Activated T-helper 2 cell treated with anti-CD3 and anti-CD28 coated beads, Interferon-gamma antibody, Interleukin-2, Interleukin-4, amounts not matched to agents 10 μg/mL and 5 μg/mL and 100 μg/mL, durations not matched to agents 14 hours and 24 hours and 36 hours (primary cell): ENCODE data around the gene CCDC28A. TPM values are rescaled to one million over a fixed set of nuclear protein-coding genes. Genes with fewer than 3 reads are reported as not detected.

Source experiments
- DNase-seq: peaks from one replicate; pipeline ENCODE4 v3.0.0; 2021; ENCODE audit warnings: low spot score
- H3K27ac Mint-ChIP-seq: one replicate; pipeline ENCODE4 v1.8.0; 2021; ENCODE audit warnings: mixed read lengths
- H3K27me3 Mint-ChIP-seq: one replicate; pipeline ENCODE4 v1.8.0; 2021; ENCODE audit warnings: low read depth, mixed read lengths
- H3K36me3 Mint-ChIP-seq: one replicate; pipeline ENCODE4 v1.8.0; 2021; ENCODE audit warnings: low read depth, mixed read lengths
- H3K4me1 Mint-ChIP-seq: one replicate; pipeline ENCODE4 v1.8.0; 2021; ENCODE audit warnings: low read depth, mixed read lengths
- H3K4me3 Mint-ChIP-seq: one replicate; pipeline ENCODE4 v1.8.0; 2021; ENCODE audit warnings: low read depth, mild to moderate bottlenecking, moderate library complexity, mixed read lengths
- H3K9me3 Mint-ChIP-seq: one replicate; pipeline ENCODE4 v1.8.0; 2021; ENCODE audit warnings: mixed read lengths
- intact Hi-C: fragments of 100-400 bp; cut with micrococcal nuclease; formaldehyde crosslinking; loops from one replicate; pipeline ENCODE4 v1.15.1; 2023
- total RNA-seq: library from RNA; stranded (reverse); gene quantifications from 2 replicates; pipeline ENCODE4 v1.2.3, GENCODE V29; 2022

The CCDC28A gene
- total RNA-seq, 1 donor from 2014 or later, result 19.2 TPM

GRCh38 chr6:138818496-138819194 is 45.1 kb downstream of the CCDC28A start:
- H3K4me3 Mint-ChIP-seq, result peak overlapping the region; percentile 61
- DNase-seq, result no peak

DNA sequence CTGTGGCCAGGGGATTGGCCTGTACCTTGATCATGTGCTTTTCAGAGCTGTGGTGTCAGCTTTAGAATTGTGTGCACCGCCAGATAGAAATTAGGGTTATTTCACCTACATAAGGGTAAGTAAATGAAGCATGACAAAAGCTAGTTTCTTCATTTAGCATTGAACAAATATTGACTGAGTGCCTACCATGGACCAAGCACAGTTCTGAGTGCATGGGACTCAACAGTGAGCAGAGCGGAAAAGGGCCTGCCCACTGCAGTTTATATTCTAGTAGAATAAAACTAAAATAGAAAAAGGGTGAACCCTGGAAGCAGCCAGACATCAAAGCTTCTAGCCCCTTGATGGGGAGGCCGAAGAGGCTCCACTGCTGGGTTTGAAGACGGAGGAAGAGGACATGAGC is 48.0 kb downstream of the CCDC28A start:
- no peak overlapping the region for H3K27ac Mint-ChIP-seq
- intact Hi-C loops, result no loop called here

More at GRCh38 chr6:138818496-138819194, 45.1 kb downstream of the CCDC28A start:
- intact Hi-C loops, result loop anchor here (1.0 to 5.0 kb wide), 7 partner anchors 54 to 472 kb away; partner anchors contain the start of gene TXLNB
- Mint-ChIP-seq H3K9me3 (no peaks in the 10 kb centered on the region), H3K27me3 (no peaks in the 10 kb centered on the region), H3K27ac (peak overlapping the region; percentile 94), H3K36me3 (no peaks in the 10 kb centered on the region), H3K4me1 (peaks cover 41% of the 10 kb centered on the region)

GRCh38 chr6:138824482-138825144 is 51.0 kb downstream of the CCDC28A start:
- intact Hi-C loops, result no loop called here
- H3K27ac Mint-ChIP-seq, result peak overlapping the region; percentile 1
- no peaks in the 10 kb centered on the region for H3K36me3 Mint-ChIP-seq

More for the DNA sequence above, 48.0 kb downstream of the CCDC28A start:
- H3K4me1 Mint-ChIP-seq, result peaks cover 40% of the 10 kb centered on the region
- no peak overlapping the region for H3K4me3 Mint-ChIP-seq
- no peak for DNase-seq
- H3K9me3 Mint-ChIP-seq, result no peaks in the 10 kb centered on the region
- no peaks in the 10 kb centered on the region for H3K36me3 Mint-ChIP-seq
- H3K27me3 Mint-ChIP-seq, result no peaks in the 10 kb centered on the region

DNA sequence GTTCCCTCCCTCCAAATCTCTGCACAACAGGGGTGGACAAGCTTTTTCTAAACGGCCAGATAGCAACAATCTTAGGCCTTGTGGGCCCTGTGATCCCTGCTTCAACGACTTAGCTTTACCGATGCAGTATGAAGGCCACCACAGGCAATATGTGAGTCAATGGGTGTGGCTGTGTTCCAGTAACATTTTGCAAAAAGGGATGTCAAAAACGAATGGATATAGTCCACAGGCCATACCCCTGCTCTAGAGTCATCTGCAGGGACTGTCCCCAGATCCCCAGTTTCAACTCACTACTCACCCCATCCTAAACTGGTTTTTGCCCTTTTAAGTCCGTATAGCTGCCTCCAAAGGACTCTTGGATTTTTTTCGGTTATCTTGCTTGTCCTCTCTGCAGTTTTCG is 56.7 kb downstream of the CCDC28A start:
- H3K27me3 Mint-ChIP-seq, result no peaks in the 10 kb centered on the region
- DNase-seq, result no peak
- no peaks in the 10 kb centered on the region for H3K36me3 Mint-ChIP-seq
- H3K9me3 Mint-ChIP-seq, result no peaks in the 10 kb centered on the region
- intact Hi-C loops, result no loop called here
- no peak overlapping the region for H3K27ac Mint-ChIP-seq
- no peak overlapping the region for H3K4me3 Mint-ChIP-seq
- peaks cover 2% of the 10 kb centered on the region for H3K4me1 Mint-ChIP-seq

More at GRCh38 chr6:138824482-138825144, 51.0 kb downstream of the CCDC28A start:
- no peaks in the 10 kb centered on the region for H3K9me3 Mint-ChIP-seq
- H3K4me1 Mint-ChIP-seq, result peaks cover 16% of the 10 kb centered on the region
- no peak overlapping the region for H3K4me3 Mint-ChIP-seq
- DNase-seq, result peak; percentile 15
- H3K27me3 Mint-ChIP-seq, result no peaks in the 10 kb centered on the region

GRCh38 chr6:138832182-138832581 is 58.6 kb downstream of the CCDC28A start:
- Mint-ChIP-seq H3K9me3 (no peaks in the 10 kb centered on the region), H3K27me3 (no peaks in the 10 kb centered on the region), H3K4me3 (no peak overlapping the region), H3K36me3 (no peaks in the 10 kb centered on the region), H3K4me1 (peaks cover 2% of the 10 kb centered on the region), H3K27ac (no peak overlapping the region)
- intact Hi-C loops, result no loop called here
- DNase-seq, result no peak

DNA sequence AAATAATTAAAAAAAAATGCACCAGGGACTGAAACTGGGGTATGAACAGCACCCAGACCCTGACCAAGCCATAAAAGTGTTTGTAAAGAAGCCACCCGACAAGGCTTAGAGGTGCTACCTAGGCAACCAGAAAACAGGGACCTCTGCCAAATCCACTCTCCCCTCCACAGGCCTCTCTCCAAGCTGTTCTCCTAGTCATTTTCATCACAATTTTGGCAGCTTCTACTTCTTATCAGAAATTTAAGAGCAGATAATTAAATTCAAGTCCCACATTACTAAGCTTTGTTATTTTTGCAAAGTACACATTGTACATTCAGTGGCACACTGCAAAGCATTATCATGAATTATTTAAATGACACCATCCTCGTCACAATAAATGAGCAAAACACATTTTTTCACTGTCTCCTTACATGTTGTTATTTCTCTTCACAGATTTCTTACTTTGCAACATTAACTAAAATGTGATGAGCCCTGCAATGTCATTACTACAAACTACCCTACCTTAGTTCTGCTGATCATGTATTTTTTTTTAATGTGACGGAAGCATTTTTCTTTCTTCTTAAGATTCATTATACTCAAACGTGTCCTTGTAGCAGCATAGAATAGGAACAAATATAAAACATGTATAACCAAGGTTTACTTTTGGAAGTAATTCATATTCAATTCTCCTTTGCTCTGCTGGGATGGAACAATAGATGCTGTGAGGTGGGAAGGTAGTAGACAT is 60.4 kb downstream of the CCDC28A start:
- Mint-ChIP-seq H3K9me3 (no peaks in the 10 kb centered on the region), H3K27me3 (no peaks in the 10 kb centered on the region), H3K36me3 (no peaks in the 10 kb centered on the region), H3K27ac (no peak overlapping the region), H3K4me3 (no peak overlapping the region), H3K4me1 (peaks cover 2% of the 10 kb centered on the region)
- intact Hi-C loops, result no loop called here
- no peak for DNase-seq

DNA sequence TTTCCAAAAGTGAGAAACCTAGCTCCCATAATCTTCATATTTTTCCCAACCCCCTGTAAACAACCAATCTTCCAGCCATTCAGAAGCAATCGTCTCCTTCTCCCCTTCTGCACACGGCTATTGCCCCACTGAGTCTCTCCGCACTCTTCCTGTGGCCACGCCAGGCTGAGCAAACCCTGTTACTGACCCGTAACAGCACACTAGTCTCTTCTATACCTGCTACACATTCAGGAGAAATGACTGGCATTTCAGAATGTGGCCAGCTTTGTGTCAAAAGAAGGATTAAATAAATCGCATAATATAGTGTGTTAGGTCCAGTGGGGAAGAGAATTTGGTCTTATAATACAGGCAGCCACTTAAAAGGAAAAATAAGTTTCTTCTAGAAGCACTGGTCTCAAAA is 63.7 kb downstream of the CCDC28A start:
- Mint-ChIP-seq H3K27me3 (no peaks in the 10 kb centered on the region), H3K36me3 (no peaks in the 10 kb centered on the region), H3K4me1 (peaks cover 2% of the 10 kb centered on the region)

More for the DNA sequence above, 63.7 kb downstream of the CCDC28A start:
- Mint-ChIP-seq H3K4me3 (no peak overlapping the region), H3K9me3 (no peaks in the 10 kb centered on the region), H3K27ac (no peak overlapping the region)
- intact Hi-C loops, result no loop called here
- no peak for DNase-seq

Other genes with a start within 250 kb of the CCDC28A start
- gene ECT2L, start 22.3 kb downstream of the CCDC28A start, total RNA-seq, result not detected in 2 replicates
- gene REPS1, start 214.5 kb downstream of the CCDC28A start, total RNA-seq, result 96.3 and 99.8 TPM in 2 replicates